B cell (primary cell): ENCODE data around the gene TENT4B. TPM values are rescaled to one million over a fixed set of nuclear protein-coding genes. Genes with fewer than 3 reads are reported as not detected.
A peak's percentile ranks its signal among the peaks of the same experiment; 100 is the strongest.

Experiments
- ATAC-seq: fragments of 200-7000 bp; cut with Tn5 transposase; one replicate; pipeline ENCODE4 v1.10.0; 2021; ENCODE audit warnings: low read depth, mild to moderate bottlenecking, moderate number of reproducible peaks, moderate library complexity
- CTCF ChIA-PET: fragments of 350-600 bp; sonication (Branson Sonifier 250); formaldehyde crosslinking; loops from one replicate; lab custom pipeline; 2021; ENCODE audit warnings: antibody characterized with exemption, inconsistent platforms; lab: Charles Lee
- POLR2A ChIA-PET: fragments of 350-600 bp; sonication (Branson Sonifier 250); formaldehyde crosslinking; loops from one replicate; lab custom pipeline; 2021; ENCODE audit warnings: antibody characterized with exemption; lab: Charles Lee
- DNase-seq: peaks from one replicate; pipeline ENCODE4 v3.0.0; 2013
- H2AFZ ChIP-seq: 2 replicates; pipeline ENCODE4 v1.6.1; 2012; ENCODE audit warnings: mild to moderate bottlenecking, low read depth, low read length; ENCODE audit not compliant: insufficient read depth, poor library complexity, severe bottlenecking
- H3K27ac ChIP-seq, 2 donors: 1 replicate in 1 of 2; 2 replicates in 1 of 2; pipeline ENCODE4 v1.5.1; 2012 to 2013; ENCODE audit warnings: low read length in 2 of 2, mild to moderate bottlenecking in 2 of 2, moderate library complexity in 1 of 2
- H3K27me3 ChIP-seq, 4 experiments: fragments of 200-600 bp in 1 of 4; sonication (generic) in 1 of 4; replicated peaks in 1 of 4; 1 replicate in 2 of 4; 2 replicates in 2 of 4; pipeline versions ENCODE4 v1.6.1 to v1.7.0; 2013 to 2016; ENCODE audit warnings: low read length in 3 of 4, mild to moderate bottlenecking in 2 of 4, mixed read lengths in 1 of 4, moderate library complexity in 1 of 4; ENCODE audit not compliant: insufficient read depth in 4 of 4, control insufficient read depth in 3 of 4; ENCODE audit errors: control extremely low read depth in 1 of 4
- H3K36me3 ChIP-seq, 2 experiments: replicated peaks in 1 of 2; 1 replicate in 1 of 2; 2 replicates in 1 of 2; pipeline versions ENCODE4 v1.6.1 to v1.7.1; 2013; ENCODE audit warnings: low read length in 1 of 2; ENCODE audit not compliant: insufficient read depth in 2 of 2, control insufficient read depth in 1 of 2; ENCODE audit errors: control extremely low read depth in 1 of 2, extremely low read depth in 1 of 2
- H3K4me1 ChIP-seq, 2 donors: fragments of 200-600 bp in 1 of 2; sonication (generic) in 1 of 2; 1 replicate in 1 of 2; 2 replicates in 1 of 2; pipeline versions ENCODE4 v1.5.1 to v1.6.1; 2013 to 2017; ENCODE audit warnings: low read length in 2 of 2; ENCODE audit not compliant: control insufficient read depth in 2 of 2, insufficient read depth in 2 of 2
- H3K4me2 ChIP-seq: replicated peaks from 2 replicates; pipeline ENCODE3; 2012; ENCODE audit warnings: mild to moderate bottlenecking, low read depth, low read length; ENCODE audit not compliant: poor library complexity, severe bottlenecking
- H3K4me3 ChIP-seq, 5 experiments: fragments of 200-600 bp in 1 of 5; sonication (generic) in 1 of 5; 1 replicate in 3 of 5; 2 replicates in 2 of 5; pipeline versions ENCODE4 v1.5.1 to v1.7.0; 2011 to 2016; ENCODE audit warnings: low read length in 4 of 5, mild to moderate bottlenecking in 4 of 5, low read depth in 2 of 5, control low read depth in 1 of 5, moderate library complexity in 1 of 5; ENCODE audit not compliant: insufficient read depth in 1 of 5; ENCODE audit errors: control extremely low read depth in 1 of 5, extremely low read depth in 1 of 5
- H3K79me2 ChIP-seq: fragments of 200-600 bp; sonication (generic); one replicate; pipeline ENCODE4 v1.6.0; 2016; ENCODE audit warnings: low read length; ENCODE audit not compliant: control insufficient read depth, insufficient read depth
- H3K9ac ChIP-seq: fragments of 200-600 bp; sonication (generic); 2 replicates; pipeline ENCODE4 v1.6.1; 2017; ENCODE audit warnings: mild to moderate bottlenecking, low read length, moderate library complexity
- H3K9me3 ChIP-seq, 3 donors: one replicate each; pipeline versions ENCODE4 v1.6.1 to v1.7.1; 2013; ENCODE audit warnings: low read length in 2 of 3; ENCODE audit not compliant: control insufficient read depth in 2 of 3, insufficient read depth in 1 of 3; ENCODE audit errors: control extremely low read depth in 1 of 3
- H4K20me1 ChIP-seq: 2 replicates; pipeline ENCODE4 v1.6.0; 2012; ENCODE audit warnings: mild to moderate bottlenecking, low read length; ENCODE audit not compliant: insufficient read depth, control insufficient read depth, poor library complexity, severe bottlenecking
- H3K27ac Mint-ChIP-seq: one replicate; pipeline ENCODE4 v1.8.0; 2021; ENCODE audit warnings: mixed read lengths
- H3K27me3 Mint-ChIP-seq: one replicate; pipeline ENCODE4 v1.8.0; 2021; ENCODE audit warnings: mixed read lengths
- H3K4me1 Mint-ChIP-seq: one replicate; pipeline ENCODE4 v1.8.0; 2021; ENCODE audit warnings: mixed read lengths
- H3K4me3 Mint-ChIP-seq: one replicate; pipeline ENCODE4 v1.8.0; 2021; ENCODE audit warnings: mixed read lengths
- H3K9me3 Mint-ChIP-seq: one replicate; pipeline ENCODE4 v1.8.0; 2022; ENCODE audit warnings: mixed read lengths; ENCODE audit not compliant: insufficient read depth
- EZH2 ChIP-seq: IDR thresholded peaks from 2 replicates; pipeline ENCODE4 v1.6.1; 2012; ENCODE audit warnings: borderline replicate concordance, low read depth, mild to moderate bottlenecking, moderate library complexity, low read length; ENCODE audit not compliant: insufficient read depth, poor library complexity, severe bottlenecking
- WGBS: methylation state at CpG from one replicate; pipeline ENCODE4 v1.1.5; 2013; ENCODE audit warnings: missing lambda C conversion rate; ENCODE audit not compliant: insufficient coverage; 5-methylcytosine and 5-hydroxymethylcytosine counted together
- intact Hi-C: fragments of 100-400 bp; cut with micrococcal nuclease; formaldehyde crosslinking; loops from one replicate; pipeline ENCODE4 v1.10.0; 2022
- polyA plus RNA-seq: library from polyadenylated mRNA; depleted of rRNA; stranded (reverse); fragments of >200 nt; gene quantifications from 2 replicates; pipeline ENCODE4 v1.2.3, GENCODE V29; 2012
- total RNA-seq, 2 donors: library from RNA; stranded (reverse); fragments of 120-200 nt in 1 of 2; gene quantifications; 1 replicate in 1 of 2; 2 replicates in 1 of 2; pipeline versions ENCODE4 v1.2.3 to v1.2.4, GENCODE V29; 2013 to 2022
- TF ChIP-seq, protein P1 (sequence below): fragments of 200-600 bp; IDR thresholded peaks from one replicate; pipeline ENCODE4 v1.8.0; 2022; ENCODE audit warnings: antibody characterized with exemption, mild to moderate bottlenecking

Gene TENT4B
- total and polyA plus RNA-seq, 2 donors (not counting 1 experiment from before 2014, with no cell fraction given), result 6.1 to 17.1 TPM

DNA sequence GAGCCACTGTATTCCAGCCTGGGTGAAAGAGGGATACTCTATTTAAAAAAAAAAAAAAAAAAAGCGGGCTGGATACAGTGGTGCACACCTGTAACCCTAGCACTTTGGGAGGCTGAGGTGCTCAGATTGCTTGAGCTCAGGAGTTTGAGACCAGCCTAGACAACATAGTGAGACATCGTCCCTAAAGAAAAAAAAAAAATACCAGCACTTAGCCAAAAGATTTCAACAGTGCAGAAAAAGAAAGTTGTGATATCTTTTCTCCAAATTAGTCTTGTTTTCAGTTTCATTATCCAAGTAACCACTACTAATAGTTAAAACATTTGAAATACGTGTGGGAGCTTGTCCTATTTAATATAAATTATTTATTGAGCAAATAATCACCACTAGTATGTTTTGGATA is 48.7 kb downstream of the TENT4B start:
- no peaks in the 10 kb centered on the region for H3K27me3 ChIP-seq
- DNase-seq, result no peak
- ATAC-seq, result no peak
- POLR2A ChIA-PET, result no interaction called here
- H3K4me1 Mint-ChIP-seq, result peaks cover 47% of the 10 kb centered on the region
- H3K27me3 Mint-ChIP-seq, result no peaks in the 10 kb centered on the region
- H3K4me3 ChIP-seq, result no peak overlapping the region
- no peak overlapping the region for H3K9ac ChIP-seq
- peak overlapping the region; percentile 5 for H3K4me2 ChIP-seq
- H3K79me2 ChIP-seq, result peaks cover 54% of the 10 kb centered on the region
- H3K27ac ChIP-seq, result no peak overlapping the region
- H2AFZ ChIP-seq, result no peak overlapping the region
- H4K20me1 ChIP-seq, result peaks cover 40% of the 10 kb centered on the region
- TF ChIP-seq EZH2, result no peak
- TF ChIP-seq, protein P1, sequence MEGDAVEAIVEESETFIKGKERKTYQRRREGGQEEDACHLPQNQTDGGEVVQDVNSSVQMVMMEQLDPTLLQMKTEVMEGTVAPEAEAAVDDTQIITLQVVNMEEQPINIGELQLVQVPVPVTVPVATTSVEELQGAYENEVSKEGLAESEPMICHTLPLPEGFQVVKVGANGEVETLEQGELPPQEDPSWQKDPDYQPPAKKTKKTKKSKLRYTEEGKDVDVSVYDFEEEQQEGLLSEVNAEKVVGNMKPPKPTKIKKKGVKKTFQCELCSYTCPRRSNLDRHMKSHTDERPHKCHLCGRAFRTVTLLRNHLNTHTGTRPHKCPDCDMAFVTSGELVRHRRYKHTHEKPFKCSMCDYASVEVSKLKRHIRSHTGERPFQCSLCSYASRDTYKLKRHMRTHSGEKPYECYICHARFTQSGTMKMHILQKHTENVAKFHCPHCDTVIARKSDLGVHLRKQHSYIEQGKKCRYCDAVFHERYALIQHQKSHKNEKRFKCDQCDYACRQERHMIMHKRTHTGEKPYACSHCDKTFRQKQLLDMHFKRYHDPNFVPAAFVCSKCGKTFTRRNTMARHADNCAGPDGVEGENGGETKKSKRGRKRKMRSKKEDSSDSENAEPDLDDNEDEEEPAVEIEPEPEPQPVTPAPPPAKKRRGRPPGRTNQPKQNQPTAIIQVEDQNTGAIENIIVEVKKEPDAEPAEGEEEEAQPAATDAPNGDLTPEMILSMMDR, result no peak
- intact Hi-C loops, result no loop called here
- H3K27ac Mint-ChIP-seq, result no peak overlapping the region
- peaks cover 0 to 5% (median 0%) of the 10 kb centered on the region in 3 donors for H3K9me3 ChIP-seq
- no CpG with 5 or more reads among the region's 3 CpGs for WGBS
- no peak overlapping the region for H3K4me3 Mint-ChIP-seq
- H3K9me3 Mint-ChIP-seq, result no peaks in the 10 kb centered on the region
- no peaks in the 10 kb centered on the region for H3K36me3 ChIP-seq
- CTCF ChIA-PET, result interaction anchor here (0.7 to 1.5 kb wide), 4 partner anchors 9 to 543 kb away, joined by 3 to 9 read pairs (median 4); no protein-coding TSS in a partner anchor
- H3K4me1 ChIP-seq, result peaks cover 10 to 14% of the 10 kb centered on the region in 2 donors

- WGBS, result 100% methylated on average over 2 of the region's 5 CpGs
- Mint-ChIP-seq H3K4me3 (no peak overlapping the region), H3K27ac (no peak overlapping the region)
These were observed 50.0 kb downstream of the TENT4B start for GRCh38 chr16:50202926-50203624.

More at GRCh38 chr16:50202926-50203624, 50.0 kb downstream of the TENT4B start:
- H3K9ac ChIP-seq, result no peak overlapping the region
- no peak for TF ChIP-seq EZH2
- TF ChIP-seq, protein P1, result no peak
- Mint-ChIP-seq H3K9me3 (no peaks in the 10 kb centered on the region), H3K4me1 (peaks cover 44% of the 10 kb centered on the region), H3K27me3 (no peaks in the 10 kb centered on the region)
- no peak overlapping the region for H2AFZ ChIP-seq
- ChIA-PET POLR2A (no interaction called here), CTCF (interaction anchor here (1.0 to 1.5 kb wide), 3 partner anchors 8 to 11 kb away, joined by 4 to 9 read pairs (median 4); no protein-coding TSS in a partner anchor)
- peaks cover 5 to 8% of the 10 kb centered on the region in 2 donors for H3K4me1 ChIP-seq
- H4K20me1 ChIP-seq, result peaks cover 40% of the 10 kb centered on the region
- no peak overlapping the region for H3K4me2 ChIP-seq
- H3K27ac ChIP-seq, result no peak overlapping the region
- intact Hi-C loops, result no loop called here
- ATAC-seq (no peak), DNase-seq (no peak)
- H3K79me2 ChIP-seq, result peaks cover 53% of the 10 kb centered on the region
- H3K36me3 ChIP-seq, result no peaks in the 10 kb centered on the region
- H3K27me3 ChIP-seq, result no peaks in the 10 kb centered on the region
- no peak overlapping the region for H3K4me3 ChIP-seq
- H3K9me3 ChIP-seq, result no peaks in the 10 kb centered on the region
